ENCODE data around the gene OSBPL1A.
"Not testable (repeated sequence)": the region's sequence is repeated elsewhere in the genome, so short reads cannot be mapped to it uniquely, and the experiment has no call there.

The OSBPL1A gene

GRCh38 chr18:24170360-24170759, 227.3 kb downstream of the OSBPL1A start:
- H3K4me3 ChIP-seq (ENCODE audit: low read length), result no peak overlapping the region
- DNase-seq (ENCODE audit: low read depth), result no peak
- TF ChIP-seq, protein P1, sequence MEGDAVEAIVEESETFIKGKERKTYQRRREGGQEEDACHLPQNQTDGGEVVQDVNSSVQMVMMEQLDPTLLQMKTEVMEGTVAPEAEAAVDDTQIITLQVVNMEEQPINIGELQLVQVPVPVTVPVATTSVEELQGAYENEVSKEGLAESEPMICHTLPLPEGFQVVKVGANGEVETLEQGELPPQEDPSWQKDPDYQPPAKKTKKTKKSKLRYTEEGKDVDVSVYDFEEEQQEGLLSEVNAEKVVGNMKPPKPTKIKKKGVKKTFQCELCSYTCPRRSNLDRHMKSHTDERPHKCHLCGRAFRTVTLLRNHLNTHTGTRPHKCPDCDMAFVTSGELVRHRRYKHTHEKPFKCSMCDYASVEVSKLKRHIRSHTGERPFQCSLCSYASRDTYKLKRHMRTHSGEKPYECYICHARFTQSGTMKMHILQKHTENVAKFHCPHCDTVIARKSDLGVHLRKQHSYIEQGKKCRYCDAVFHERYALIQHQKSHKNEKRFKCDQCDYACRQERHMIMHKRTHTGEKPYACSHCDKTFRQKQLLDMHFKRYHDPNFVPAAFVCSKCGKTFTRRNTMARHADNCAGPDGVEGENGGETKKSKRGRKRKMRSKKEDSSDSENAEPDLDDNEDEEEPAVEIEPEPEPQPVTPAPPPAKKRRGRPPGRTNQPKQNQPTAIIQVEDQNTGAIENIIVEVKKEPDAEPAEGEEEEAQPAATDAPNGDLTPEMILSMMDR (conservative IDR thresholded peaks at IDR 0.05; ENCODE audit: low read length), result no peak

- DNase-seq (ENCODE audit: low read depth), result no peak
- TF ChIP-seq, protein P1 (conservative IDR thresholded peaks at IDR 0.05; ENCODE audit: low read length), result no peak
- H3K4me3 ChIP-seq (ENCODE audit: low read length), result no peak overlapping the region
These were observed 229.1 kb downstream of the OSBPL1A start for GRCh38 chr18:24168496-24168895.

- DNase-seq (ENCODE audit: low read depth), result no peak
- H3K4me3 ChIP-seq (ENCODE audit: low read length), result no peak overlapping the region
- TF ChIP-seq, protein P1 (conservative IDR thresholded peaks at IDR 0.05; ENCODE audit: low read length), result no peak
These were observed 236.3 kb downstream of the OSBPL1A start for GRCh38 chr18:24161304-24161703.

DNA sequence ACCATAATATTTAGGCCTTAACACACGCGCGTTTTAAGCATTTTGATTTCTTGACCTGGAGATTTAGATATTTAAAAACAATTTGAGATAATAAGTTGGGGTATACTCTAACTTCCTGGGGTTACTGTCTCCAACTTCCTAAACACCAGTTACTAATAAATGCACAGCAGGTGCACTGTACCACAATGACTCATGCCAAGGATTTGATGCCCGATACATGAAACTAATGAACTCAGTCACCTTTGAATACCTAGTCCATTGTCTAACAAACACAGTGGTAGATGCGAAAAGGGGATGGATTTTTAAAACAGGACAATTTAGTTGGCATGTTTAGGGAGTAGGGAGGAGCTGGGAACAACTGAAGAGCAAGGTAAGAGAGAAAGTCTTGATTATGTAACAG, 237.5 kb downstream of the OSBPL1A start:
- no peak for DNase-seq (ENCODE audit: low read depth)
- no peak overlapping the region for H3K4me3 ChIP-seq (ENCODE audit: low read length)
- TF ChIP-seq, protein P1 (conservative IDR thresholded peaks at IDR 0.05; ENCODE audit: low read length), result no peak

GRCh38 chr18:24157855-24158254, 239.8 kb downstream of the OSBPL1A start:
- no peak for DNase-seq (ENCODE audit: low read depth)
- TF ChIP-seq, protein P1 (conservative IDR thresholded peaks at IDR 0.05; ENCODE audit: low read length), result no peak
- H3K4me3 ChIP-seq (ENCODE audit: low read length), result no peak overlapping the region

DNA sequence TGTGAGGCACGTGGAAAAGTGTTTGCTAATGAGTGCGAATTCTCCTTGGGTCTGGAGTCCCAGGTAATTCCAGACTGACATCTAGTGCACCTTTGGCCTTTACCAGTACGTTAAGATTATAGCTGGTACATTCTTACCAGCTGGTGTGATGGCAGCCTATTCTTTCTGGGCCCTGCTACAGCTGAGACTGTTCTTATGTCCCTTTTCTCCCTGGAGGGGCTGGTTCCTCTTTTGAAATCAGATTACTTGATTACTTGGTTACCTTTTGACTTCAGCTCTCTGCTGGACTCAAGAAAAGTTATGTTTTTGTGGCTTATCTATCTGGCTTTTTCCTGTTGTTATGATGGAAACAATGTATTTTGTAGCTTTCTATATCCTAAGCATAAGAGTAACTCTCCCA, 244.2 kb downstream of the OSBPL1A start:
- H3K4me3 ChIP-seq (ENCODE audit: low read length), result no peak overlapping the region
- TF ChIP-seq, protein P1 (conservative IDR thresholded peaks at IDR 0.05; ENCODE audit: low read length), result no peak
- DNase-seq (ENCODE audit: low read depth), result no peak

DNA sequence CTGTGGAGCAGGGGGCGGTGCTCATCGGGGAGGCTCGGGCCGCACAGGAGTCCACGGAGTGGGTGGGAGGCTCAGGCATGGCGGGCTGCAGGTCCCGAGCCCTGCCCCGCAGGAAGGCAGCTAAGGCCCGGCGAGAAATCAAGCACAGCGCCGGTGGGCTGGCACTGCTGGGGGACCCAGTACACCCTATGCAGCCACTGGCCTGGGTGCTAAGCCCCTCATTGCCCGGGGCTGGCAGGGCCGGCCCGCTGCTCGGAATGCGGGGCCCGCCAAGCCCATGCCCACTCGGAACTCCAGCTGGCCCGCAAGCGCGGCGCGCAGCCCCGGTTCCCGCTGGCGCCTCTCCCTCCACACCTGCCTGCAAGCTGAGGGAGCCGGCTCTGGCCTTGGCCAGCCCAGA, 248.0 kb downstream of the OSBPL1A start:
- H3K4me3 ChIP-seq (ENCODE audit: low read length); DNase-seq (ENCODE audit: low read depth): not testable (repeated sequence)

- DNase-seq (ENCODE audit: low read depth), result no peak
- TF ChIP-seq, protein P1 (conservative IDR thresholded peaks at IDR 0.05; ENCODE audit: low read length), result no peak
- no peak overlapping the region for H3K4me3 ChIP-seq (ENCODE audit: low read length)
These were observed 255.2 kb downstream of the OSBPL1A start for GRCh38 chr18:24142376-24142775.

Measured in AG10803 (cell line).